LNCaP clone FGC (cell line): ENCODE data around the gene NAXE.
"Not testable (repeated sequence)": the region's sequence is repeated elsewhere in the genome, so short reads cannot be mapped to it uniquely, and the experiment has no call there.

Experiments used
- DNase-seq: peaks from one replicate; pipeline ENCODE4 v3.0.0-alpha.2; 2011; ENCODE audit warnings: low read depth
- H3K4me3 ChIP-seq: 2 replicates; pipeline ENCODE4 v1.5.1; 2011; ENCODE audit warnings: mild to moderate bottlenecking, low read depth, low read length, control low read depth
- CTCF ChIP-seq: IDR thresholded peaks from 2 replicates; pipeline ENCODE4 v1.5.1; 2012; ENCODE audit warnings: mild to moderate bottlenecking; ENCODE audit not compliant: control insufficient read depth, insufficient read depth; ENCODE audit errors: extremely low read depth

NAXE gene

GRCh38 chr1:156598731-156599432 lies 7.3 kb downstream of the NAXE start:
- TF ChIP-seq CTCF: no peak
- no peak for DNase-seq
- H3K4me3 ChIP-seq: no peak overlapping the region

GRCh38 chr1:156599811-156600210 lies 8.2 kb downstream of the NAXE start:
- TF ChIP-seq CTCF: peak; percentile 21; the same call in 1 of the 2 replicates
- no peak for DNase-seq
- no peak overlapping the region for H3K4me3 ChIP-seq

GRCh38 chr1:156600733-156601121 lies 9.2 kb downstream of the NAXE start:
- TF ChIP-seq CTCF: no peak
- H3K4me3 ChIP-seq: peak overlapping the region; percentile 62
- DNase-seq: no peak

GRCh38 chr1:156601122-156601830 lies 9.7 kb downstream of the NAXE start, which contains the start of gene GPATCH4:
GPATCH4 (minus strand) TSS chr1:156601479.
- no peak for TF ChIP-seq CTCF
- DNase-seq: peak; percentile 35

GRCh38 chr1:156601892-156602291 lies 10.3 kb downstream of the NAXE start:
- H3K4me3 ChIP-seq: peak overlapping the region; percentile 62
- TF ChIP-seq CTCF: no peak
- DNase-seq: no peak

More at GRCh38 chr1:156601122-156601830, 9.7 kb downstream of the NAXE start, which contains the start of gene GPATCH4:
- peak within 1 kb of the TSS; percentile 62 for H3K4me3 ChIP-seq

- no peak for DNase-seq
- no peak overlapping the region for H3K4me3 ChIP-seq
- TF ChIP-seq CTCF: no peak
These were observed 11.0 kb downstream of the NAXE start for GRCh38 chr1:156602557-156602993.

GRCh38 chr1:156607344-156607743 lies 15.8 kb downstream of the NAXE start:
- not testable (repeated sequence) for DNase-seq, H3K4me3 ChIP-seq
